EL (cell line): ENCODE measurements around the gene NUP155.
"Not testable (repeated sequence)": the region's sequence is repeated elsewhere in the genome, so short reads cannot be mapped to it uniquely, and the experiment has no call there.

Source experiments
- DNase-seq: peaks from one replicate; pipeline ENCODE4 v3.0.0-alpha.2; 2016

Gene NUP155

DNA sequence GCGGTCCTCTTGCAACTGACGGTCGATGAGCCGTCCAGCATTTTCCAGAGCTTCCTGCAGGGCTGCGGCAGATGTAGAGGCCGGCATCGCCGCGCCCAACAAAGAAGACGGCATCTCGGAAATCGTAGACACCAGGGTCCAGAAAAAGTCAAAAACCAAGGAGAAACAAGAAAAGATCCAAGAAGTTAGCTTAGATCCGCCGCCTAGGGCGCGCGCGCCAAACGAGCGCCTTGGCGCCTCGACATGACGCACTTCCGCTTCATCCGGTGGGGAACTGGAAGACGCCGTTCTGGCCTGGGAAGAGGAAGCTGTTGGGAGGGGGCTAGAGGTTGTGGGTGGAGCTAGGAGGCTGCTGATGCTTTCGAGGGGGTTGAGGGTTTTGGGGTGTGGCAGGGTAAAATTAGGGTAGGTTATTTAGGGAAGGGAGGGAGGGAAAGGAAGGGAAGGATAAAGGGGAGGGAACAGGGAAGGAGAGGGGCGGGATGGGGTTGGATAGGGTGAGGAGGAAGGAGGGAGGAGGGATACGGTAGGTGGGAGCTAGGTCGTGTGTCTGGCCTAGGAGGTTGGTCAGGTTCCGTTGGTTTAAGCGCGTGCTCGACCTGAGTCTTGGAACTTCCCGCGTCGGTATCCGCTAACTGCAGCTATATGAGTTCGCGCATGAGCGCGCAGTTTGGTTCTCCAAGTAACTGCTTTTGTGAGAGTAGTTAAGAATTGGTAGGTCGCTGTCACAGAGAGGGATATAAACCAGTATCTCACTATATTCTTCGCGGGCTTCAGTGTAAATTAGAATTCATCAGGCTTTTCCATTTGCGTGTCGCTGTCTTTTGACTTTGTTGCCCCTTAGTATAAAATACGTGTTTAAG is at the start of gene NUP155:
NUP155 (minus strand) TSS at position 243 of the 863 bp plus-strand sequence; CDS start at position 114, 129 bp downstream.
- DNase-seq = peak; percentile 99

DNA sequence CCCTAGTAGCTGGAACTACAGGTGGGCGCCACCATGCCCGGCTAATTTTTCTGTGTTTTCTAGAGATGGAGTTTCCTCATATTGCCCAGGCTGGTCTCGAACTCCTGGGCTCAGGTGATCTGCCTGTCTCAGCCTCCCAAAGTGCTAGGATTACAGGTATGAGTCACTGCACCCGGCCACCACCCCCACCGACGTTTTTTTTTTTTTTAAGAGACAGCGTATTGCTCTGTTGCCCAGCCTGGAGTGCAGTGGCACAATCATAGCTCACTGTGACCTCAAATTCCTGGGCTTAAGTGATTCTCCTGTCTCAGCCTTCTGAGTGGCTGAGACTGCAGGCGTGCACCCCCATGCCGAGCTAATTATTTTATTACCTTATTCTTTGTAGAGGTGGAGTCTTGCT is 46.4 kb upstream of the NUP155 start:
- no peak for DNase-seq

DNA sequence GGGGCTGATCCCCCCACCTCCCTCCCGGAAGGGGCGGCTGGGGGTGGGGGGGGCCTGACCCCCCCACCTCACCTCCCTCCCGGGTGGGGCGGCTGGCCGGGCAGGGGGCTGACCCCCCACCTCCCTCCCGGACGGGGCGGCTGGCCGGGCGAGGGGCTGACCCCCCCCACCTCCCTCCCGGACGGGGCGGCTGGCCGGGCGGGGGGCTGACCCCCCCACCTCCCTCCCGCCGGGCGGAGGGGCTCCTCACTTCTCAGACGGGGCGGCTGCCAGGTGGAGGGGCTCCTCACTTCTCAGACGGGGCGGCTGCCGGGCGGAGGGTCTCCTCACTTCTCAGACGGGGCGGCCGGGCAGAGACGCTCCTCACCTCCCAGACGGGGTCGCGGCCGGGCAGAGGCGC is 44.5 kb upstream of the NUP155 start:
- not testable (repeated sequence) for DNase-seq

DNA sequence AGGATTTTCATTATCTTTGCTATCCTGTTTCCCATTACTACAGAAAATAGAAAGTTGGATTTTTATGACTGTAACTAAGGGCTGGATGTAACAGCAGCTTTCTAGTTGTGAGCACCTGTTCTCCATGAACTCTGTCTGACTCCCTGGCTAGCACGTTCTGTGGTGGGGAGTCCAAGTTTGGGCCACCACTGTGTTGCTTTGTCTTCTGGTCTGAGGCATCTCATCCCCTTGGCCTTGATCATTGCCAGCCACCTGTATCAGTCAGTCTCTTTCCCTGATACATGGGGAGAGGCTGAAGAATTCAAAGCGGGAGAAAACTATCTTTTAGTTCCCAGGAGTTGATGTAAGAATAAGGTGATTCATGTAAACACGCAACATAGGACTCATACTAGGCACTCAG is 41.6 kb upstream of the NUP155 start:
- DNase-seq = peak; percentile 1

DNA sequence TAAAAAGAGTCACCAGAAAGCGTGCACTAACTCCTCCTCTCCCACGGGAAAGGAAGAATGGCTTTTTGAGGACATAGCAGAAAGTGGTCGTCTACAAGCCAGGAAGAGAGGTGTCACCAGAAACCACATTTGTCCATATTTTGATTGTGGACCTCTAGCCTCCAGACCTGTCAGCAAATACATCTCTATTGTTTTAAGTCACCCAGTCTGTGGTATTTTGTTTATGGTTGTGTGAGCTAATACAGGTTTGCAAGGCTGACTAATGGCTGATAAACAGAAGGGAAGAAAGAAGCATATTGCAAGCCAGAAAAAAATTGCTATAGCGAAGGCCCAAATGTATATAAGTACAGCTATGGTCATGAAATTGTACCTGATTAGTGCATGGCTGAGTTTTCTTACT is 29.6 kb upstream of the NUP155 start:
- no peak for DNase-seq

DNA sequence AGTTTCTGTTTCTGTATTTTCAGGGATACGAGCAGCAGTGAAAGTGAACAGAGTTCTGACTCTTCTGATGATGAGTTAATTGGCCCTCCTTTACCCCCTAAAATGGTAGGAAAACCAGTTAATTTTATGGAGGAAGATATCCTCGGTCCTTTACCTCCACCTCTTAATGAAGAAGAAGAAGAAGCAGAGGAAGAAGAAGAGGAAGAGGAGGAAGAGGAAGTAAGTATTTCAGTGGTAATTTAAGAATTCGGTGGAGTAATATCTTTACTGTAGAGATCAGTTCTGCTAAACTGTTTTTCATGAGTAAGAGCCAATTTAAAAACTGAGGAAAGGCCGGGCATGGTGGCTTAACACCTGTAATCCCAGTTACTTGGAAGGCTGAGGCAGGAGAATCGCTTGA is 25.4 kb upstream of the NUP155 start:
- no peak for DNase-seq

DNA sequence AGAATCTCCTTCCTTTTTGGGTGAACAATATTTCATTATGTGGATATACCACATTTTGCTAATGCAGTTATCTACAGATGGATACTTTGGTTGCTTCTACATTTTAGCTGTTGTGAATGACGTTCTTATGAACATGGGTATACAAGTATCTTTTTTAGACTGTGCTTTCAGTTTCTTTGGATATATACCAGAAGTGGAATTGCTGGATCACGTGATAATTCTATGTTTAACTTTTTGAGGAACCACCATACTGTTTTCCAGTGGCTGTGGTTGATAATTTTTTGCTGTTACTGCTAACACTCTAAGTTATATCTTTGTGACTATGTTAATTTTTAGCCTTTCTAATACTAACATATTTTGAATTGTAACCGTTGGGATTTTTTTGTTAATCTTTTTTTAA is 20.7 kb upstream of the NUP155 start:
- no peak for DNase-seq

DNA sequence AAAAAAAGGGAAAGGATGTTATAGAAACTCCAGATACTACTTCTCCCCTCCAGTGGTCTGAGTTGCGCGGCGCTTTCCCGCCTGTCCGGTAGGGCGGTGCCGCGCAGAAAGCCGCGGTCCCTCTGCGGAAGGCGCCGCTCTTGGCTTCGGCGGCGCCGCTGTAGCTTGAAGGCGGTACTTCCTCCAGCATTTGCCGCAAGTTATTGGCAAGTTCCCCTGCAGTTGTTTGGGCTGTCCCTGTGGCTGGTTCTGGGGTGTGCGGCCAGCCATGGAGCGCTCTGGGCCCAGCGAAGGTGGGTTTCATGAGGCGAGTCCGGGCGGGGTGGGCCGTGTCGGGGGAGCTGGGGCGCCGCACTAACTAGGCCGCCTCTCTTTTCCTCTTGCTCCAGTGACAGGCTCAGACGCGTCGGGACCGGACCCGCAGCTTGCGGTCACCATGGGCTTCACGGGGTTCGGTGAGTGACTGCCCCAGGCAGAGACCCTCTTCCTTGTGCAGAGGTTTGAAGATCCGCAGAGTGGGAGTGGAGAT is 8.3 kb upstream of the NUP155 start, which contains the start of gene WDR70:
WDR70 (plus strand) TSS at position 219 of the 529 bp plus-strand sequence; CDS start at position 269, 50 bp downstream.
- DNase-seq = peak; percentile 90

DNA sequence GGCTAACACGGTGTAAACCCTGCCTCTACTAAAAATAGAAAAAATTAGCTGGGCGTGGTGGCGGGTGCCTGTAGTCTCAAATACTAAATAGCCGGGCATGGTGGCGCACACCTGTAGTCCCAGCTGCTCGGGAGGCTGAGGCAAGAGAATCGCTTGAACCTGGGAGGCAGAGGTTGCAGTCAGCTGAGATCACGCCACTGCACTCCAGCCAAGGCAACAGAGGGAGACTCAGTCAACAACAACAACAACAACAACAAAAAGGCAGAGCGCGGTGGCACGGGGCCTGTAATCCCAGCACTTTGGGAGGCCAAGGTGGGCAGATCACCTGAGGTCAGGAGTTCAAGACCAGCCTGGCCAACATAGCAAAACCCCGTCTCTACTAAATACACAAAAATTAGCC is 7.2 kb upstream of the NUP155 start:
- DNase-seq = not testable (repeated sequence)

DNA sequence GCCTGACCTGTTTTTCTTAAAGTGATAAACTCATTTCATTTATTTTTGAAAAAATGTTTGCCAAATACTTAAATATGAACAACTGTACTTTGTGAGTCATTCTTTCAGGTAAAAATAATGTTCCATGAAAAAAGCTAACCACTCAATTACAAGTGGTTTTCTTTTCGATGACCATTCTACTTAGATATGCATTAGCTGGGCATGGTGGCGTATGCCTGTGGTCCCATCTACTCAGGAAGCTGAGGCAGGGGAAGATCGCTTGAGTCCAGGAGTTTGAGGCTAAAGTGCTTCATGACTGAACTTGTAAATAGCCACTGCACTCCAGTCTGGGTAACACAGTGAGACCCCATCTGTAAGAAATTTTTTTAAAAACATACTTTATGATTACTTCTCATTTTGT is 4.2 kb upstream of the NUP155 start:
- DNase-seq = no peak

DNA sequence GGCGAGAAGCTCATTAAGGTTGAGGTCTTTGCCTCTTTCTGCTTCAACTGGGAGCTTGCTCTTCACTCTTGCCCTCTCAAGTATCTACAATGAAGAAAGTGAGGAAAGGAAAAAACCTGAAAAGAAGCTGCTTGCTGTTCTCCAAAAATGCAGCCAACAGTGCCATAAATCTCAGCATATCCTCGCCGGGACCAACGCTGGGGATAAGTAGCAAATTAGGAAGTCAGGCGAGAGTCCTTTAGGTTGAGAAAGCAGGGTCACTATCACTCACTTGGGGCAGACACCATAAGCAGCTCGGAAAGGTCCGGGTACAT is 399 bp downstream of the NUP155 start:
- DNase-seq = no peak

DNA sequence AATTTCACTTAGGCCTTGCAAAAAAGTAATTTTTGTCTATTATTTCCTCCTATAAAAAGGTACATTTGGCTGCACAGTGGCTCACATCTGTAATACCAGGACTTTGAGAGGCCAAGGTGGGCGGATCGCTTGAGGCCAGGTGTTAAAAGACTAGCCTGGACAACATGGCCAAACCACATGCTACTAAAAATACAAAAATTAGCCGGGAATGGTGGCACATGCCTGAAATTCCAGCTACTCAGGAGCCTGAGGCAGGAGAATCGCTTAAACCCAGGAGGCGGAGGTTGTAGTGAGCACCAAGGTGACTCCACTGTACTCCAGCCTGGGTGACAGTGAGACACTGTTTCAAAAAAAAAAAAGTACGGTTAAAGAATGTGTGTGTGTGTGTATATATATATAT is 15.7 kb downstream of the NUP155 start:
- DNase-seq = no peak

DNA sequence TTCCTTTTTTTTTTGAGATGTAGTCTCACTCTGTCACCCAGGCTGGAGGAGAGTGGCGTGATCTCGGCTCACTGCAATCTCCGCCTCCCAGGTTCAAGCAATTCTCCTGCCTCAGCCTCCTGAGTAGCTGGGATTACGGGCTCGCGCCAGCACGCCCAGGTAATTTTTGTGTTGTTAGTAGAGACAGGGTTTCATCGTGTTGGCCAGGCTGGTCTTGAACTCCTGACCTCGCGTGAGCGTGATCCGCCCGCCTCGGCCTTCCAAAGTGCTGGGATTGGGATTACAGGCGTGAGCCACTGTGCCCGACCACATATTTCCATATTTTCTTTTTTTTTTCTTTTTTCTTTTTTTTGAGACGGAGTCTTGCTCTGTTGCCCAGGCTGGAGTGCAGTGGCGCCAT is 28.2 kb downstream of the NUP155 start:
- not testable (repeated sequence) for DNase-seq

DNA sequence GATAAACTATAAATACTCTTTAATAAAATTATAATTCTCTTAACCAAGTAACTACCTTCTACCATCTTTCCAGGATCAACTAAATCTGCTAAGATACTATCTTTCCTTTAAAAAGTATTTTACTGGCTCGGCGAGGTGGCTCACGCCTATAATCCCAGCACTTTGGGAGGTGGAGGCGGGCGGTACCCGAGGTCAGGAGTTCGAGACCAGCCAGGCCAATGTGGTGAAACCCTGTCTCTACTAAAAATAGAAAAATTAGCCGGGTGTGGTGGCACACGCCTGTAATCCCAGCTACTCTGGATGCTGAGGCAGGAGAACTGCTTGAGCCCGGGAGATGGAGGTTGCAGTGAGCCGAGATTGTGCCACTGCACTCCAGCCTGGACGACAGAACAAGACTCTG is 36.2 kb downstream of the NUP155 start:
- DNase-seq = not testable (repeated sequence)

DNA sequence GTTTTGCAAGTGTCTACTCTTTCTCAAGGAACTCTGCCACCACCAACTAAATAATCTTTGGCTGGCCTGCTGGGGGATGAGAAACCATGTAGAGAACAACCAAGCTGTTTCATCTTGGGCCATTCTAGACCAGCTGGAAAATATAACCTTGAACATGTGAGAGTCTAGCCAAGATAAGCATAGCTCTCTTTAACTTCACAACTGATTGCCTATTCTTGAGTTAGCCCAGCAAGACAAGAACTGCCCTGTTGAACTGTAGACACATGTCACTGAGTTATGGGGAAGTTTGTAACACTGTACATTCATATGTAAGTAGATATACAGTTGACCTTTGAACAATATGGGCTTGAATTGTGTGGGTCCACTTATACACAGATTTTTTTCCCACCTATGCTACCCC is 44.4 kb downstream of the NUP155 start:
- no peak for DNase-seq

DNA sequence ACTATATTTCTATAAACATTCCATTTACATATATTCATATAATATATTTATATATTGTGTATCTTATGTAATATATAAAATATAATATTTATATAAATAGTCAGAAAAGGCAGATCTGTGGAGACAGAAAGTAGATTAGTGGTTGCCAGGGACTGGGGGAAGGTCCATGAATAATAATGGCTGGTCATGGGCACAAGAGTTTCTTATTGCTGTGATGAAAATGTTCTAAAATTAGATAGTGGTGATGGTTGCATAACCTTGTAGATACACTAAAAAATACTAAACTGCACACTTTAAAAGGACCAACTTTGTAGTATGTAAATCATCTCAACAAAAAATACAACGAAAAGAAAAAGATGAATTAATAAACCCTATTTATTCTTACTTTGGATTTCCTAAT is 47.3 kb downstream of the NUP155 start:
- DNase-seq = no peak

DNA sequence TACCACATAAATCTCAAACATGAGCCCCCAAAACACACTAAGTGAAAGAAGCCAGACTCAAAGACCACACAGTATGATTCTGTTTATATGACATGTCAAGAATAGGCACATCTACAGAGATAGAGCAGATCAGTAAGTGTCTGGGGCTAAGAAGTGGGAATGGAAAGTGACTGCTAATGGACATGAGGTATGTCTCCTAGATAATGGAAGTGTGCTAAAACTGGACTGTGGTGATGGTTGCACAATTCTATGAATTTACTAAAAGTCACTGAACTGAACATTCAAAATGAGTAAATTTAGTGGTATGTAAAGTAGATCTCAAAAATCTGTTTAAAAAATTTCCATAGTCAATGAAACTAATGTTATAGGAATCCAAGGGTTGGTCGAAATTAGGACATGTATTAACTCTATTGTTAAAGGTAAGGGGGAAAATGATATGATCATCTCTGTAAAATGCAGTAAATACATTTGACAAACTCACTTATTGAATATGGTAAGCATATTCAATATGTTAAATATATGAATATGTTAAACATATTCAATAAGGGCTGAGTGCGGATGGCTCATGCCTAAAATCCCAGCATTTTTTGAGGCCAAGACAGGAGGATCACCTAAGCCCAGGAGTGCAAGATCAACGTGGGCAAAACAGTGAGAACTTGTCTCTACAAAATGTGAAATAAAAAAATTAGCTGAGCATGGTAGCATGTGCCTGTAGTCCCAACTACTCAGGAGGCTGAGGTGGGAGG is 51.7 kb downstream of the NUP155 start:
- DNase-seq = no peak

DNA sequence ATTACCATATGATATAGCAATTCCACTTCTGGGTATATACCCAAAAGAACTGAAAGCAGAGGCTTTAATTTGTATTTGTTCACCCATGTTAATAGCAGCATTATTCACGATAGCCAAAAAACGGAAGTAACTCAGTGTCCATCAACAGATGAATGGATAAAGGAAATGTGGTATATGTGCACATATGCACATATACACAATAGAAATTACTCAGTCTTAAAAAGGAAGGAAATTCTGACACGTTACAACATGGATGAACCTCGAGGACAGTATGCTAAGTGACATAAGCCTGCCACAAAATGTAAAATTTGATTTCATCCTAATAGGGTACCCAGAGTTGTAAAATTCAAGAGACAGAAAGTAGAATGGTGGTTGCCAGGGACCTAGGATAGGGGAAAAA is 54.9 kb downstream of the NUP155 start:
- no peak for DNase-seq

DNA sequence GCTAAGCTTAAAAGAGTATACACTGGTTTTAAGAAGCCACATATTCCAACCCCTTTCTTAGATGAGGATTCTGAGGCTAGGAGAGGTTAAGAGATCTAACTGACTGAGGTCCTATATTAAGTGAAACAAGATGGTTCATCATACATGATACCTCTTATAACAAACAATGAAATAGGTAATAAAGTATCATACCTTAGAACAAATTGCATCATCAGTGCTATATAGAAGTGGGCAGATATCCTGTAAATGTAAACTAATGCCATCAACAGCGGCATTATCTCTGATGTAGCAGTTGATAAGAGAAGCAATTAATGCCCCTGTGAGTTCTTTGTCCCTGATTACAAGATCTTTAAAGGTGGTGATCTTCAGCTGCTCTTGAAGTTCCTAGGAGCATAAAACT is 60.5 kb downstream of the NUP155 start:
- no peak for DNase-seq

DNA sequence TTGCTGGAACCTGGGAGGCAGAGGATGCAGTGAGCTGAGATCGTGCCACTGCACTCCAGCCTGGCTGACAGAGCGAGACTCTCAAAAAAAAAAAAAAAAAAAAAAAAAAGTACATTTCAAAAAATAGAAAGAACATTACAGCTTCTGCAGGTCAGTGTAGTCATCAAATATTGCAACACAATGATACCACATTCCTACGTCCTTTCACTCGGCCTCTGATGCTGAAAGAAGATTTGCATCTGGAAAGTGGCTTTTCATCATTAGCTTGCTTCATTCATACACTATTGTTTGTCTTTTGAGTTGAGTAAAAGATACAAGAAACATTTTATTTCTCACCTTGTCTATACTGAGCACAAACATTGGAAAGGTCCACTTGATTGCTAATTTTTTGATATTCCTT is 62.1 kb downstream of the NUP155 start:
- peak; percentile 6 for DNase-seq

DNA sequence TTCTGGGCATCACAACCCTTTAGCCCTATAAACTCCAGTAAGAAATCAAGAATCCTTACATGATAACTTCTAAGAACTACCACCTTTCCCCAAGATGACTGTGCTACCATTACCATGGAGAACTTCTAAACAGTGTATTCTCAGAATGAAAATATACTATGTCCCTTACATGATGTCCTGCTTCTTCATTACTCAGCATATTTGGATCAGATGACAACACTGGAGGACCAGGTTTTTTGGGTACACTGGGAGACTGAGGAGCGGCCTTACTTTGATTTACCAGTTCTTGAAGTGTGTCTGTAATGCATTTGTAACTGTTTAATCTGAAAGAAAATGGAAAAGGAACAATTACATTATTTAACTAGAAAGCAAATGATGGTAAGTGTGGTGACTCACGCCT is 66.0 kb downstream of the NUP155 start:
- no peak for DNase-seq

DNA sequence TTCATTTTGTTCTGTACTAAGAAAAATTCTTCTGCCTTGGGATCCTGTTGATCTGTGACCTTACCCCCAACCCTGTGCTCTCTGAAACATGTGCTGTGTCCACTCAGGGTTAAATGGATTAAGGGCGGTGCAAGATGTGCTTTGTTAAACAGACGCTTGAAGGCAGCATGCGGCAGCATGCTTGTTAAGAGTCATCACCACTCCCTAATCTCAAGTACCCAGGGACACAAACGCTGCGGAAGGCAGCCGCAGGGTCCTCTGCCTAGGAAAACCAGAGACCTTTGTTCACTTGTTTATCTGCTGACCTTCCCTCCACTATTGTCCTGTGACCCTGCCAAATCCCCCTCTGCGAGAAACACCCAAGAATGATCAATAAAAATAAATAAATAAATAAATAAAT is 74.6 kb downstream of the NUP155 start:
- not testable (repeated sequence) for DNase-seq

DNA sequence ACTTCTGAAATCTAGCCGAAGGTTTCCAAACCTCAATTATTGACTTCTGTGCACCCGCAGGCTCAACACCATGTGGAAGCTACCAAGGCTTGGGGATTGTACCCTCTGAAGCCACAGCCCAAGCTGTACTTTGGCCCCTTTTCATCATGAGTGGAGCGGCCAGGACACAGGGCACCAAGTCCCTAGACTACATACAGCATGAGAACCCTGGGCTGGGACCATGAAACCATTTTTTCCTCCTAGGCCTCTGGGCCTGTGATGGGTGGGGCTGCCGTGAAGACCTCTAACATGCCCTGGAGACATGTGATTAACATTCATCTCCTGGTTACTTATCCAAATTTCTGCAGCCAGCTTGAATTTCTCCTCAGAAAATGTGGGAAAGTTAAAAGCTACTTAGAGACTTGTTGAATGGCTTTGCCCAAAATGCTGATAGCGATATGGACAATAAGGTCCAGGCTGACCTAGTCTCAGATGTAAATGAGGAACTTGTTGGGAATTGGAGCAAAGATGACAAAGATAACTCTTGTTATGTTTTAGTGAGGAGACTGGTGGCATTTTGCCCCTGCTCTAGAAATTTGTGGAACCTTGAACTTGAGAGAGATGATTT is 87.6 kb downstream of the NUP155 start:
- peak; percentile 8 for DNase-seq

DNA sequence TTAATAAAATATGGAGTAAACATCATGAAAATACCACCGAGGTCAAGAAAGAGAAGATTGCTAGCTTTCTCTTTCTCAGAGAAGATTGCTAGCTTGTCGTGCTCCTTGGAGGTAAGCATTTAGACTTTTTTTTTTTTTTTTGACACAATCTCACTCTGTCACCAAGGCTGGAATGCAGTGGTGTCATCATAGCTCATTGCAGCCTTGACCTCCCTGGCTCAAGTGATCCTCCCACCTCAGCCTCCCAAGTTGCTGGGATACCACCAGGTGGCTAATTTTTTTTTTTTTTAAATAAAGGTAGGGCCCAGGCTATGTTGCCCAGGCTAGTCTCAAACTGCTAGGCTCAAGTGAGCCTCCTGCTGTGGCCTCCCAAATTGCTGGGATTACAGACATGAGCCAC is 95.4 kb downstream of the NUP155 start:
- no peak for DNase-seq
